T-helper 1 cell (primary cell): ENCODE data around the gene NTSR1.

Experiments
- DNase-seq, 5 donors: peaks; one replicate each; pipeline ENCODE4 v3.0.0-alpha.2; 2012 to 2020

The NTSR1 gene

GRCh38 chr20:62741191-62741691 is 32.6 kb downstream of the NTSR1 start:
- peak in 1 of 5 donors; percentile 12 for DNase-seq

GRCh38 chr20:62741701-62742491 is 33.3 kb downstream of the NTSR1 start:
- peak in 1 of 5 donors; percentile 9 for DNase-seq

- peak in 1 of 5 donors; percentile 8 for DNase-seq
Observed at GRCh38 chr20:62742550-62742949, 33.9 kb downstream of the NTSR1 start.

GRCh38 chr20:62742979-62743776 is 34.5 kb downstream of the NTSR1 start:
- DNase-seq = peak in 1 of 5 donors; percentile 11

GRCh38 chr20:62743777-62744317 is 35.2 kb downstream of the NTSR1 start:
- DNase-seq = peak in 1 of 5 donors; percentile 11

- peak in 1 of 5 donors; percentile 11 for DNase-seq
Observed at GRCh38 chr20:62744741-62745191, 36.1 kb downstream of the NTSR1 start.

GRCh38 chr20:62745279-62745951 is 36.8 kb downstream of the NTSR1 start:
- no peak for DNase-seq

- peak in 1 of 5 donors; percentile 6 for DNase-seq
Observed at GRCh38 chr20:62745952-62746288, 37.3 kb downstream of the NTSR1 start.

GRCh38 chr20:62748311-62748710 is 39.7 kb downstream of the NTSR1 start:
- DNase-seq = no peak

GRCh38 chr20:62749851-62750445 is 41.3 kb downstream of the NTSR1 start:
- no peak for DNase-seq

- DNase-seq = no peak
Observed at GRCh38 chr20:62751551-62752150, 43.0 kb downstream of the NTSR1 start.

- no peak for DNase-seq
Observed at GRCh38 chr20:62752181-62752670, 43.6 kb downstream of the NTSR1 start.

- peak in 1 of 5 donors; percentile 3 for DNase-seq
Observed at GRCh38 chr20:62752671-62753501, 44.2 kb downstream of the NTSR1 start.

- DNase-seq = peak in 1 of 5 donors; percentile 3
Observed at GRCh38 chr20:62753626-62754025, 45.0 kb downstream of the NTSR1 start.

GRCh38 chr20:62754122-62754990 is 45.7 kb downstream of the NTSR1 start:
- peak in 2 of 5 donors; percentile 0 to 8 for DNase-seq

- DNase-seq = no peak
Observed at GRCh38 chr20:62754991-62755356, 46.3 kb downstream of the NTSR1 start.

- no peak for DNase-seq
Observed at GRCh38 chr20:62755817-62756724, 47.4 kb downstream of the NTSR1 start.

- DNase-seq = no peak
Observed at GRCh38 chr20:62758226-62758912, 49.7 kb downstream of the NTSR1 start.
